ENCODE data around the gene SPIRE1. TPM values are rescaled to one million over a fixed set of nuclear protein-coding genes. Genes with fewer than 3 reads are reported as not detected.
"Not testable (repeated sequence)": the region's sequence is repeated elsewhere in the genome, so short reads cannot be mapped to it uniquely, and the experiment has no call there.

SPIRE1 gene
- total RNA-seq, 2 experiments from 2014 or later: 0.99 to 1.4 TPM

DNA sequence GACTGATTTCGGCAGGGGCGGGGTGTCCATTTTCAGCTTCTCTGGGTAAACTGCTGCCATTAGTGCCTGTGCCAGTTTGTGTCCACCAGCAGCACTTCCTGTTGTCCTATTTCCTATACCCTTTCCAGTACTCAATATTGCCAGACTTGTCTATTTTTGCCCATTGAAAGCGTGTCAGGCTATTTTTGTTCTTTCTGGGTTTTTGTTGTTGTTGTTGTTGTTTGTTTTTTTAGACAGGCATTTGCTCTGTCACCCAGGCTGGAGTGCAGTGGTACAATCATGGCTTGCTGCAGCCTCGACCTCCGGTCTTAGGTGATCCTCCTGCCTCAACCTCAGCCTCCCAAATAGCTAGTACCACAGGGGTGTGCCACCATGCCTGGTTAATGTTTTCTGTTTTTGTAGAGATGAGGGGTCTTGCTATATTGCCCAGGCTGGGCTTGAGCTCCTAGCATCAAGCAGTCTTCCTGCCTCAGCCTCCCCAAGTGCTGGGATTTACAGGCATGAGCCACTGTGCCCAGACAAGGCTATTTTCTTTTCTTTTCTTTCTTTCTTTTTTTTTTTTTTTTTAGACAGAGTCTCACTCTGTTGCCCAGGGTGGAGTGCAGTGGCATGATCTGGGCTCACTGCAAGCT, 241.7 kb downstream of the SPIRE1 start:
- H3K9me3 Mint-ChIP-seq: no peaks in the 10 kb centered on the region
- no peaks in the 10 kb centered on the region for H3K36me3 Mint-ChIP-seq (ENCODE audit: low read depth)
- POLR2A ChIA-PET: no interaction called here
- no peak overlapping the region for H3K4me3 Mint-ChIP-seq
- H3K9me3 ChIP-seq (ENCODE audit: control insufficient read depth in 1 of 2, insufficient read depth in 1 of 2, low read length in 2 of 2): peaks cover 0 to 4% of the 10 kb centered on the region in 2 experiments
- H3K27me3 ChIP-seq (ENCODE audit: control insufficient read depth in 1 of 2, insufficient read depth in 2 of 2, low read length in 2 of 2): peaks cover 4% of the 10 kb centered on the region in 2 experiments
- no peak overlapping the region for H3K27ac Mint-ChIP-seq
- ATAC-seq (ENCODE audit: poor library complexity): no peak
- H3K4me3 ChIP-seq (ENCODE audit: low read length): no peak overlapping the region
- DNase-seq: no peak
- TF ChIP-seq, protein P1, sequence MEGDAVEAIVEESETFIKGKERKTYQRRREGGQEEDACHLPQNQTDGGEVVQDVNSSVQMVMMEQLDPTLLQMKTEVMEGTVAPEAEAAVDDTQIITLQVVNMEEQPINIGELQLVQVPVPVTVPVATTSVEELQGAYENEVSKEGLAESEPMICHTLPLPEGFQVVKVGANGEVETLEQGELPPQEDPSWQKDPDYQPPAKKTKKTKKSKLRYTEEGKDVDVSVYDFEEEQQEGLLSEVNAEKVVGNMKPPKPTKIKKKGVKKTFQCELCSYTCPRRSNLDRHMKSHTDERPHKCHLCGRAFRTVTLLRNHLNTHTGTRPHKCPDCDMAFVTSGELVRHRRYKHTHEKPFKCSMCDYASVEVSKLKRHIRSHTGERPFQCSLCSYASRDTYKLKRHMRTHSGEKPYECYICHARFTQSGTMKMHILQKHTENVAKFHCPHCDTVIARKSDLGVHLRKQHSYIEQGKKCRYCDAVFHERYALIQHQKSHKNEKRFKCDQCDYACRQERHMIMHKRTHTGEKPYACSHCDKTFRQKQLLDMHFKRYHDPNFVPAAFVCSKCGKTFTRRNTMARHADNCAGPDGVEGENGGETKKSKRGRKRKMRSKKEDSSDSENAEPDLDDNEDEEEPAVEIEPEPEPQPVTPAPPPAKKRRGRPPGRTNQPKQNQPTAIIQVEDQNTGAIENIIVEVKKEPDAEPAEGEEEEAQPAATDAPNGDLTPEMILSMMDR (IDR thresholded peaks at IDR 0.05): no peak
- intact Hi-C loops (cut with DNase I, micrococcal nuclease): no loop called here
- no peak overlapping the region for H3K27ac ChIP-seq (ENCODE audit: low read depth in 1 of 2, low read length in 2 of 2)
- CTCF ChIA-PET: no interaction called here
- peaks cover 11% of the 10 kb centered on the region for H3K4me1 ChIP-seq (ENCODE audit: insufficient read depth, low read length)
- peaks cover 12% of the 10 kb centered on the region for H3K4me1 Mint-ChIP-seq (ENCODE audit: low read depth)
- H3K36me3 ChIP-seq (ENCODE audit: insufficient read depth, low read length): no peaks in the 10 kb centered on the region
- H3K27me3 Mint-ChIP-seq: peaks cover 14% of the 10 kb centered on the region

DNA sequence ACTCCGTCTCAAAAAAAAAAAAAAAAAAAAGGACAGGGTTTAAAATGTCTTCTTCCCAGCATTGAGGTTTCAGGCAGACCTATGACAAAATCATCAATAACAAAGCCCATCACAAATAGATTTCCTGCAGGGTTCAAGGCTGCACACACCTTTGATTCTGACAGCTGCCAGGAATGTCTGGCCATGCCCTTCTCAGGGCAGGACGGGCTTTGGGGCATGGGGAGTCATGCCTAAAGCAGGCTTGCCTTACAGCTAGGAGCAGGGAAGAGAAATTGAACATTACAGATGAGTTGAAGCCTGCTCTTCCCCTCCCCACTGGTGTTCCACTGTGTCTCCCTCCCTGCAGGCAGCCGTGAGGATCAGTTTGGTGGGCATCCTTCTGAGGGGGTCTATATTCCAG, 246.5 kb downstream of the SPIRE1 start:
- H3K9me3 Mint-ChIP-seq: no peaks in the 10 kb centered on the region
- Histone ChIP-seq H3K4me1 (ENCODE audit: insufficient read depth, low read length) (peaks cover 16% of the 10 kb centered on the region), H3K27me3 (ENCODE audit: control insufficient read depth in 1 of 2, insufficient read depth in 2 of 2, low read length in 2 of 2) (peaks cover 0 to under 1% of the 10 kb centered on the region in 2 experiments), H3K27ac (ENCODE audit: low read depth in 1 of 2, low read length in 2 of 2) (no peak overlapping the region), H3K4me3 (ENCODE audit: low read length) (no peak overlapping the region), H3K9me3 (ENCODE audit: control insufficient read depth in 1 of 2, insufficient read depth in 1 of 2, low read length in 2 of 2) (no peaks in the 10 kb centered on the region), H3K36me3 (ENCODE audit: insufficient read depth, low read length) (no peaks in the 10 kb centered on the region)
- intact Hi-C loops (cut with DNase I, micrococcal nuclease): no loop called here
- POLR2A ChIA-PET: no interaction called here
- peaks cover 10% of the 10 kb centered on the region for H3K27me3 Mint-ChIP-seq
- H3K36me3 Mint-ChIP-seq (ENCODE audit: low read depth): no peaks in the 10 kb centered on the region
- H3K27ac Mint-ChIP-seq: no peak overlapping the region
- CTCF ChIA-PET: no interaction called here
- DNase-seq (no peak), ATAC-seq (ENCODE audit: poor library complexity) (no peak)
- TF ChIP-seq, protein P1 (IDR thresholded peaks at IDR 0.05): no peak
- H3K4me1 Mint-ChIP-seq (ENCODE audit: low read depth): peaks cover 17% of the 10 kb centered on the region
- H3K4me3 Mint-ChIP-seq: no peak overlapping the region

DNA sequence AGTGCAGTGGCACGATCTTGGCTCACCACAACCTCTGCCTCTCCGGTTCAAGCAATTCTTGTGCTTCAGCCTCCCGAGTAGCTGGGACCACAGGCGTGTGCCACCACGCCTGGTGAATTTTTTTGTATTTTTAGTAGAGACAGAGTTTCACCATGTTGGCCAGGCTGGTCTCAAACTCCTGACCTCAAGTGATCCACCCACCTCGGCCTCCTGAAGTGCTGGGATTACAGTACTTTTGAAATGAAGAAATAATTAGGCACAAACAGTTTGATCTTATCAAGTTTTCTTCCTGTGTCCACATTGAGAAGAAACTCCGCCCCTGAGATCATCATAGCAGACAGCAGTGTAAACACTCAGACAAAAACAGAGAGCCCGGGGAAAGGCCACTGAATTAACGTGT, 247.2 kb downstream of the SPIRE1 start:
- H3K4me1 ChIP-seq (ENCODE audit: insufficient read depth, low read length): peaks cover 22% of the 10 kb centered on the region
- Mint-ChIP-seq H3K27me3 (peaks cover 17% of the 10 kb centered on the region), H3K4me1 (ENCODE audit: low read depth) (peaks cover 24% of the 10 kb centered on the region)
- H3K36me3 ChIP-seq (ENCODE audit: insufficient read depth, low read length); H3K9me3 Mint-ChIP-seq; H3K27ac ChIP-seq (ENCODE audit: low read depth in 1 of 2, low read length in 2 of 2); H3K4me3 ChIP-seq (ENCODE audit: low read length); POLR2A ChIA-PET; ATAC-seq (ENCODE audit: poor library complexity); H3K4me3 Mint-ChIP-seq; H3K9me3 ChIP-seq (ENCODE audit: control insufficient read depth in 1 of 2, insufficient read depth in 1 of 2, low read length in 2 of 2); intact Hi-C loops (cut with DNase I, micrococcal nuclease); DNase-seq; H3K27me3 ChIP-seq (ENCODE audit: control insufficient read depth in 1 of 2, insufficient read depth in 2 of 2, low read length in 2 of 2); H3K36me3 Mint-ChIP-seq (ENCODE audit: low read depth); H3K27ac Mint-ChIP-seq: not testable (repeated sequence)
- CTCF ChIA-PET: interaction anchor here (0.5 kb wide), 1 partner anchor 272 kb away, joined by 4 read pairs; no protein-coding TSS in a partner anchor

DNA sequence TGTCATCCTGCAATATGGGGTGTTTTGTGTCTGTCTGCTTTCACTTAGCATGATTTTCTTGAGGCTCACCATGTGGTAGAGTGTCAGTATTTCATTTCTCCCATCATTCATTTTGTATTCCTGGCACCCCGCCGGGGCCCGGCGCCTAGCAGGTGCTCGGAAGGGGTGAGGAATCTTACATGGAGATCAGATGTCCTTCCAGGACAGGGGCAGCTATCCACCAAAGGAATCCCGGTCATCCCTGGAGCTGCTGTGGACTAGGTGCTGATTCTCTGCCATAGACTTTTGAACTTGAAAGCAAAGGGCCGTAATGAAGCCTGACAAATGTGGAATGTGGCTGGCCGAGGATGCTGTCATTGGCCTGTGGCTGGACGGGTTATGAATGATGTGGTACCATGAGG, 247.8 kb downstream of the SPIRE1 start:
- H3K27ac ChIP-seq (ENCODE audit: low read depth in 1 of 2, low read length in 2 of 2): no peak overlapping the region
- TF ChIP-seq, protein P1 (IDR thresholded peaks at IDR 0.05): no peak
- Mint-ChIP-seq H3K4me3 (no peak overlapping the region), H3K27ac (no peak overlapping the region), H3K36me3 (ENCODE audit: low read depth) (no peaks in the 10 kb centered on the region), H3K9me3 (no peaks in the 10 kb centered on the region), H3K27me3 (peaks cover 23% of the 10 kb centered on the region), H3K4me1 (ENCODE audit: low read depth) (peaks cover 25% of the 10 kb centered on the region)
- ChIA-PET POLR2A (no interaction called here), CTCF (no interaction called here)
- intact Hi-C loops (cut with DNase I, micrococcal nuclease): no loop called here
- DNase-seq (no peak), ATAC-seq (ENCODE audit: poor library complexity) (no peak)
- H3K9me3 ChIP-seq (ENCODE audit: control insufficient read depth in 1 of 2, insufficient read depth in 1 of 2, low read length in 2 of 2): no peaks in the 10 kb centered on the region
- peaks cover 4 to 6% of the 10 kb centered on the region in 2 experiments for H3K27me3 ChIP-seq (ENCODE audit: control insufficient read depth in 1 of 2, insufficient read depth in 2 of 2, low read length in 2 of 2)
- no peaks in the 10 kb centered on the region for H3K36me3 ChIP-seq (ENCODE audit: insufficient read depth, low read length)
- peaks cover 22% of the 10 kb centered on the region for H3K4me1 ChIP-seq (ENCODE audit: insufficient read depth, low read length)
- H3K4me3 ChIP-seq (ENCODE audit: low read length): no peak overlapping the region

Data from CD4-positive, alpha-beta T cell (primary cell).